HG03064 (cell line): ENCODE data around the gene SEMA4B.

Experiments used
- ATAC-seq: cut with Tn5 transposase; IDR thresholded peaks from one replicate; pipeline ENCODE4 v1.9.1; 2021; ENCODE audit warnings: low read depth; ENCODE audit not compliant: unreplicated experiment

Gene SEMA4B

DNA sequence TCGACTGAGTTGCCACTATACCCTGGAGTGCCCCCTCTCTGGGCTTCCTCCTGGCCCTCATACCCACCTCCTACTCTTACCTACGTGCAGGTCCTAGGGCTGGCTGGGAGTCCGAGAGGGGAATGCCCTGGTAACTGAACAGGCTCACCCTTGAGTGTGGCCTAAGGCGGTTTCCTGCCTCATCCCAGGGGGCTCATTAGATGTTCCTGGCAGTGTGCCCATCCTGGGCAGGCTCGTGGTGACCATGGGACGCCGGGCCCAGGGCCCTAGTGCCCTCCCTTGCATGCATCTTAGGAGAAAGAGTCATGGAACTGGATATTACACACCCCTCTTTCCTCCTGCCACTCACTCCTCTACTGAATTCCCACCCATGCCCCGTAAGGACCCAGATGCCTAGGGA, 2.8 kb downstream of the SEMA4B start:
- no peak for ATAC-seq

DNA sequence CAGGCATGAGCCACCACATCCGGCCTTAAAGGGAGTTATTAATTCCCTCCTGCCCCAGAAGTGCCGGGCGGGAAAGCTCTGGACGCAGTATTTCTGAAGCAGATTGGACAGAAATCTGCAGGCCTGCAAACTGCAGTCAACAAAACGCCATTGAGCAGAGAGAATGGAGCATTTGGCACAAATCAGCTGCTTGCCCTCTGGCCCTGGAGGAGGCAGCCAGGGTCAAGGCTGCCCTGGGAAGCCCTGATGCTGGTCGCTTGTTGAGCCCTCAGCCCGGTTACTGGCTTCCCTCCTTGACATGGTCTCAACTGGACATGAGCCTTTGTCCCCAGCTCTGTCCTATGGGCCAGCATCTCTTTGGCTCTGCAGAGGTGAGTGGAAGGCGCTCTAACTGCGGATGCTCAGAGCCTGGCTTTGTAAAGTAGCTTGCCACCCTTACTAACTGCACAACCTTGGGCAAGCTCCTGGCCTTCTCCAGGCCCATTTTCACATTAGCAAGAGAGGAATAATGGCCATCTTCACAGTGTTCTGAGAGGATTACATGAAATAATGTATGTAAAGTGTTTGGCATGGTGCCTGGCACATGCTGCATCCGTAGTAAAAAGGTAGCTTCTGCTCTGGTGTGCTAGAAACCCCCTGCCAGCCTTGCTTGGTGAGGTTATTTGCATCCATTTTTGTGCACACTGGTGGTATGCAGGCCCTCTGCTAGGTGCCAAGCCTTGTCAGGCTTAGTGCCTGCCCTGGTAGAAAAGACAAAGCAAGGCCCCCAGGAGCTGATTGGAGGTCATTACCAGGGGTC, 4.1 kb downstream of the SEMA4B start:
- ATAC-seq = no peak

DNA sequence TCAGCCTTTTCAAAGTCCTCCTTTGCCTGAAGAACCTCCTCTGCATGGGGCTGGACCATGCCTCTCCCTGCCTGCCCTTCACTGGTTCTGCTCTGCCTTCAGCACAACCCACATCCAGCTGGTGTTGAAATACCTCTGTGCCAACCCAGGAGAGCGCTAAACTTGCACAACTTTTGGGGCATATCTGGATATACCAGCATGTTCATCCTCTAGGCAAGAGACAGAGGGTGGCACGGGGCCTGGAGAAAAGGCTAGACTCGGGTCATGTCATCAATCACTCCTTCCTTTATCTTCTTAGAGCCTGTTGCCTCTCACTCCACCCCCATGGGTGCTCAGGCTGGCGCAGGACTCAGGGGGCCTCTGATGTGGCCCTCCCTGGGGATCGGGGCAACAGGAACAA, 4.8 kb downstream of the SEMA4B start:
- no peak for ATAC-seq

DNA sequence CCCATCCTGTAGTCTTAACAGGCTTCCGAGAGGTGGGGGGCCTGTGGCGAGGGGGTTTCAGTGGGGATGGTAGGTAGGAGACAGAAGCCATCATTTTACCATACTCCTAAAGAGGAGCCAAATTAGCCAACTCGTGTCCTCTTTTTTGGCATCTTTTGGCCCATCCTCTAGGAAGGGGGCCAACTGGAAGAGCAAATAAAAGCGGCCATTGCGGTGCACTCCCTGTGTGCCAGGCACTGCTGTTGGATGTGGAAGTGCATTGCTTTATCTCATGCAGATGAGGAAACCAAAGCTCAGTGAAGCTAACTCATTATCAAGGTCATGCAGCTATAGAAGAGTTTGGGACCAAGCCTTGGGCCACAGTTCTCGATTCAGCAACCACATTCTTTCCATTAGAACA, 6.1 kb downstream of the SEMA4B start:
- ATAC-seq = no peak

DNA sequence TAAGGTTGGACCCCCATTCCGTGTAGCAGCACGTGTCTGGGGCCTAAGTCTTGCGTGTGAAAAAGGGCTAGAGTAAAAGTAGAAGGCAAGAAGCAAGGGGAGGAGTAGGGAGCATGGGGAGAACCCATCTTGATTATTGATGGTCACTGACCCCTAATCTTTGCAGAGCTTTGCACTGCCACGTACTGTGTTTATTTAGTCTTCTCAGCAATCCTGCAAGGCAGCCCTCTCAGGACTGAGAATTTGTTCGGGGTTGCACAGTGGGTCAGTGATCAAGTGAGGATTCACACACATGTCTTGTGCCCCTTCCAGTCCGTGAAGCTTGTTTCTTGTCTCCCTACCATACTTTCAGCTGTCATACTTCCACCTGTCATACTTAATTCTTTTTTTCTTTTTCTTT, 7.2 kb downstream of the SEMA4B start:
- ATAC-seq = no peak

DNA sequence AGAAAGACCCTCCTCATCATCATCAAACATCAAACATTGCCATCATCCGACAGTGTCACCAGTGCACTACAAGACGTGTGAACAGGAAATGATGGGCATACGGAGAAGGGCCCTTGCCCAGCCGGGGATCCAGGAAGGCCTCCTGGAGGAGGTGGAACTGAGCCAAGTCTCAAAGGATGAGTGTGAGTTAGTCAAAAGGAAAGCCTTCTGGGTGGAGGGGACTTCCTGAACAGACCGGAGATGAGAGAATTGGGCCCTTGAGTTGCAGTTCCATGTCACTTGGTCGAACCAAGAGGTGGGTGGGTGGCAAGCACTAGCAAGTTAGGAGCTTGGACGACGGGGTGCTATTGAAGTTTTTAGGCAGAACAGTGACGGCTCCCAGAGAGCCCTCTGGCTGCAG, 8.5 kb downstream of the SEMA4B start:
- no peak for ATAC-seq

DNA sequence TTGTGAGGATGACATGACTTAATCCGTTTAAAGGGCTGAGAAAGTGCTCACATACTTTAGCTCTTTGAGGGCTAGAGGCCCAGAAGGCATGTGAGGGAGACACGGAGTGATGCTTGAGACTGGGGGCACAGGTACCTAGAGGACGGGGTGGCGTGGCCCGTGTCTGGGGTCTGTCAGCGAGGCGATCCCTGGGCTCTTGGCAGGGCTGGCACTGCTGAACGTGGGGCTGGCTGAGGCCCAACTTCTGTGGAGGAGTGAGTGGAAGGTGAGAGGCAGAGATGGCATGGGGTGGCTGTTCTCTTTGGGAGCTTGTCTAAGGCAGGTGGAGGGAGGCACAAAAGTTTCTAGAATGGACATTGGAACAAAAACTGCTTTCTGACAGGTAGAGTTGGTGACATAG, 9.5 kb downstream of the SEMA4B start:
- ATAC-seq = no peak

DNA sequence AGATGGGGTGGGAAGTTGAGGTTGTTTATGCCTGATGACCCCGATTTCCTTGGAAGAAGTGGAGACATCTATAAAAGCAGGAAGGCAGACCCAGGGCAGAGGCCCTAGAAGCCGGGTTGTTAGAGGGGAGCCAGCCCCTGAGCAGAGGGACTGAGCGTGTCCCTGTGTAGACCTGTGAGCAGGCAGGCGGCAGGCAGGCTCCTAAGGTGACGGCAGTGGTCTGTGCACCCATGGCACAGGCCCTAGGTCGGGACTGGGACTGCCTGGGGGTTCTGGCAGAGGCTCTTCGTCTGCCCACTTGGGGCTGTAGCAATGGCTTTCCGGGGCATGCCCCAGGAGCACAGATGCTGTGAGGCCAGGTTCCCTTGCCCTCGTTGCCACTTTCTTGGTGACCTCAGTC, 9.9 kb downstream of the SEMA4B start:
- no peak for ATAC-seq

DNA sequence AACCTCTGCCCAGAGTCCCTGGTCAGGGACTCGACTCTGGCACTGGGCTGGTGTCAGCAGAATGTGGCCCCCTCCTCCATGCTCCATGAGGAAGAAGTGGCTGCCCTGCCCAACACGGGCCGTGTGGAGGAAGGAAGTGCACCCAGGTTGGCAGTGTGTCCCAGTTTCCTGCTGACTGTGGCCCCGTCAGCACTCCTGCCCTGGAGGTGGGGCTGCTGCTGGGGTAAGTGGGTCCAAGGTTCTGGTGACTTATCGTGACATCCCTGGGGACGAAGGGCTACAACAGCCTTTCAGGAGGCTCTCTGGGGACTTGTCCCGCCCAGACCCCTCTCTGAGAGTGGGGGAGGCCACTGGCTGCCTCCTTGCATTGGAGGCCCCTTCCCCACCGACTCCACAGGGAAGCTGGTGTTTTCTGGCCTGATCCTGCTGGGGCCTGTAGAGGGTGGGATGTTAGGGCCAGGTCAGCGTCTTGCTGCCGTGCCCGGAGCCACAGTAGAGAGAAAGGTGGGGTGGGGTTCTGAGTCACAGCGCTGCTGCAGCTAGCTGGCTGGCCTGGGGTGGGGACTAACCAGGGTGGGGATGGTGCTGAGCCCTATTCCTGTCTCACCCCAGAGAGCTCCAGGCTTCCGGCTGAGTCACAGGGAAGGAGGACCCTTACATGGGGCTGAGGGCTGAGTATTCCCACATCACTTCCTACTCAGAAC, 10.5 kb downstream of the SEMA4B start:
- no peak for ATAC-seq

DNA sequence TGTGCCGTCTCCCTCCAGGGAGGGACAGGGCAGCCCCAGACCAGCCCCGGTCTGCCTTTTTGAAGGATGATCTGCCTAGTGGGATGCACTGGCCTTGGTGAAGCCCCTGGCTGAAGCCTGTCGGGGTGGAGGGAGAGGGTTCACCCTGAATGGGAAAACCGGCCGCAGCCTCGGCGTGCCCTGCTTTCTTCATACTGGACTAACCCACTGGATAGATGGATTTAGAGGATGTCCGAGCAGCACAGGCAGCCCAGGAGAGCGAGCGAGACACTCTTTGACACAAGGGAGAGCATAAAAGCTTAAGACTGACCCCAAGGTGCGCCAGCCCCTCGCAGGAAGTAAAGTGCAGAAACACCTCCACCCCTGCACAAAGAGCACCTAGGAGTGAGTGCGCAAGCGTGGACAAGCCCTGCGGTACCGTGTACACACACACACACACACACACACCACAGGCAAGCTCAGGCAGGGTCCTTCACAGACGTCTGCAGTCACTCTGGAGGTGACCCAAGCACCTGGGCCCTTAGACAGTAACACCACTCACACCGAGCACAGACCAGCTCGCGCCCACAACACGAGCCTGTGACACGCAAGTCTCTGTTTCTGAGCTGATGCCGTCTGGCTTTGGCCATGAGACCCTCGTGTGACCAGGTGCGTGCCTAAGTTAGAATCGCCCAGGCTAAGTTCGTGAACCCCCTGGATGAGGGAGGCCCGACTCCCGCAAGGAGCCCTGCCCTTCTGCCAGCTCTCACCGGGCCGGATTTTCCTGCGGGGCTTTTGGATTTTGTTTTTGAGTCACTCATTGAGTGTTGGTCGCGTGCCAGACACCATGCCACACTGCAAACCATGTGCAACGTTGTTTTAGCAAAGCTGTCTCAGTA, 11.3 kb downstream of the SEMA4B start:
- ATAC-seq = no peak

DNA sequence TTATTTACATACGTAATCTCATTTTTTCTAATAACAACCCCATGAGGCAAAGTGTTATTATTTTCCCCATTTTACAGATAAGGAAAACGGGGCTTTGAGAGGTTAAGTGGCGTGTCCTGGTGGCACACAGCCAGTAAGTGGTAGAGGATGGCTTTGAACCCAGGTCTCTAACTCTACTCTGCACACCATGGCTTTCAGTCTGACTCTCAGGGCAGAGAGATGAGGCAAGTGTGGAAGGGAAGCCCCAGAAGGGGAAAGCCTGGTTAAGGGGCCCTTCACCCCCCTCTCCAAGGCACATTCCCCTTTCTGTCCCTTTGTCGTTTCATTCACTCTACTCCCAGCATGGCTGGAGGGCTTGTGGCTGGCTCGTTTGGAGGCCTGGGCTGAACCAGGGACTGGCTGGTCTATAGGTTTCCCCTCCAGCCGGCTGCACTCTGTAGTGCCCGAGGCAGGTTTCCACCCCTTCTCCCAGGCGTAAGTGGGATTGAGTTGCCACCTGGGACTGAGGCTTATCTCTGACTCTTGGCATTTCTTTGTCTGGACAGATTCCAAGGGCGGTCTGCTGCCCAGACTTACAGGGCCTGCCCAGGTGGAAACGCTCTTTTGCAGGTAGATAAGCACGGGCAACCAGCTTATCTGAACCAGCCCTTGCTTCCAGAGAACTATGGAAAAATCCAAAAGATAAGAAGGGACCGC, 12.1 kb downstream of the SEMA4B start:
- ATAC-seq = no peak

DNA sequence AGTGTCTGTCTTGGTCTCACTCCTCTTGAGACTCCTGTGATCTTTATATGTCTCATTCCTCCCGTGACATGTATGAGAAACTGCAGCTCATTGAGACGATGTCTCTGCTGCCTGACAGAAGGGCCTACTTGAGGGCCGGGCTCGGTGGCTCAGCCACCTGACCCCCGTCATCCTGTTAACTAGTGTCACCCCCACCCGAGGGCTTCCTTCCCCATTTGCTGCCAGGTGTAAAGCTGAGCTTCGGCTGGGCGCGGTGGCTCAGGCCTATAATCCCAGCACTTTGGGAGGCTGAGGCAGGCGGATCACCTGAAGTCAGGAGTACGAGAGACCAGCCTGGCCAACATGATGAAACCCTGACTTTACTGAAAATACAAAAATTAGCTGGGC, 12.7 kb downstream of the SEMA4B start:
- ATAC-seq = no peak

DNA sequence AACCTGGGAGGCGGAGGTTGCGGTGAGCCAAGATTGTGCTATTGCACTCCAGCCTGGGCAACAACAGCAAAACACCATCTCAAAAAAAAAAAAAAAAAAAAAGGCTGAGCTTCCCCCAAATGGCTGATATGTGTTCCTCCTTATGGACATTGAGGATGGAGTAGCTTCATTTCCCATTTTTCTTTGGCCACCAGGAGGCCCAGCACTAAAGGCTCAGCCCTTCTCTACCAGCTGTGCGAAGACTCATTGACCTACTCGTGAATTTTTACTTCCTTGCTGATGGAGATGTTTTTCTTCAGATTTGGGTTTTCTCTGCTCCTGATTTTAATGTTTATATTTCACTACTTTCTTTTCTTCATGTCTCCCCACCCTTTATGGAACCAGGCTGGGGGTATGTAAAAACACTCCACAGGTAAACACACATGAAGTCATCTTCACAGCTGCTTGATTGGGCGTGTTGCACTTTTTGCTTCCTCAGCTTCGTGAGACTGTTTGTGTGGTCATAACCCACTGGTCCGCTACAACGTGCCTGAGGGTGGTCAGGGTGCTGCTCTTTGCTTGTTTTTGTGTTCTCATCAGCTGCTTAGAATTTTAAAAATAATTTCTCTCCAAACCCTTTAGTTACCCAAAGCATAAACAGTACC, 13.5 kb downstream of the SEMA4B start:
- no peak for ATAC-seq

DNA sequence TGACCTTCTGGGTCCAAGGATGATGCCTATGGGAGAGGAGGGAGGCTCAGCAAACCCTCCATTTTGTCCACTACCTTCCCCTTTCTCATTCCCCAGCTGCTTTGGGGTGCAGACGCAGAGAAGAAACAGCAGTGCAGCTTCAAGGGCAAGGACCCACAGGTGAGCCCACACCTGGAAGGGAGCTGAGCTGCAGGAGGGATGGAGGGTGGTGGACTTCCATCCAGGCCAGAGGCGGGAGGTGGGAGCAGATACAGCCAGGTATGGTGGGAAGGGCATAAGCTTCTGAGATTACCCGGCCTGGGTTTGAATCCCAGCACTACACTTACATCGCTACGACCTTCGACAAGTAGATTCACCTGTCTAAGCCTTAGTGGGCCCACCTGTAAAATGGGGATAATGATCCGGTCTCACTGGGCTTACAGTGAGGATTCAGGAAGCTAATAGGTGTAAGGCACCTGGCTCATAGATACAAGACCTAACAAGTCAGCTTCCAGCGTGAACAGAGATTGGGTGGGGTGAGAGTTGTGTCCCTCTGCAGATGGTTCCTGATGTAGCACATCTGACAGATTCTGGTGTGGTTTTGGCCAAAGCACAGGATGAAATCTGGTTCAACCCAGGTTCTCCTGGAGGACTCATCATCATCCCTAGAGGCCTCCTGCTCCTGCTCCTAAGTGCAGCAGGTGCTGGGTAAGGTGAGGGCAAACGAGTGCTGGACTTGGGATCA, 16.7 kb downstream of the SEMA4B start:
- ATAC-seq = no peak

DNA sequence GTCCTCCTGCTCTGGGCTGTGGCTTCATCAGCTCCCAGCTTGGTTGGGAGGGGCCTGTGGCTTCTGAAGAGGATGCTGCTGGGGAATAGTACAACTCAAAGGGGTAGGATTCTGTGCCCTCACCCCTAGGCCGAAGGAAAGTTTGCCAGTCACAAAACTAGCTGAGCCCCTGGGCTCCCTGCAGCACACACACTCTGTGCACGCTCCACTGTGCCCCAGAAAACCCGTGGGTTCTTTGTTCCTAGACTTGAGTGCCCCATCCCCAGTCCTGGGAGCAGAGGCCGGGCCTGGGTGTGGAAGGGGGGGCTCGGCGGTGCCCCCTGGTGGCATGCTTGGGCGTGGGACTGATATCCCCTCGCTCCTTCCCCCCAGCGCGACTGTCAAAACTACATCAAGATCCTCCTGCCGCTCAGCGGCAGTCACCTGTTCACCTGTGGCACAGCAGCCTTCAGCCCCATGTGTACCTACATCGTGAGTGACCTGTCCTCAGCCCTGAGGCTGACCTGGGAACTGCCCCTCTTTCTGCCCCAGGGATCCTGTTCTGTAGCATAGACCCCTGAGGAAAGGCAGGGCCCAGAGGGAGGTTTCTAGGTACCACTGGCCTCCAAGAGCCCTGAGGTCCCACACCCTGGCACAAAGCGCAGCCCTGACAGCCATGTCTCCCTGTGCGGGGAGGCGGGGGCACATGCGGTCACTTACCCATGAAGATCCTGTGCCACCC, 18.5 kb downstream of the SEMA4B start:
- ATAC-seq = no peak

DNA sequence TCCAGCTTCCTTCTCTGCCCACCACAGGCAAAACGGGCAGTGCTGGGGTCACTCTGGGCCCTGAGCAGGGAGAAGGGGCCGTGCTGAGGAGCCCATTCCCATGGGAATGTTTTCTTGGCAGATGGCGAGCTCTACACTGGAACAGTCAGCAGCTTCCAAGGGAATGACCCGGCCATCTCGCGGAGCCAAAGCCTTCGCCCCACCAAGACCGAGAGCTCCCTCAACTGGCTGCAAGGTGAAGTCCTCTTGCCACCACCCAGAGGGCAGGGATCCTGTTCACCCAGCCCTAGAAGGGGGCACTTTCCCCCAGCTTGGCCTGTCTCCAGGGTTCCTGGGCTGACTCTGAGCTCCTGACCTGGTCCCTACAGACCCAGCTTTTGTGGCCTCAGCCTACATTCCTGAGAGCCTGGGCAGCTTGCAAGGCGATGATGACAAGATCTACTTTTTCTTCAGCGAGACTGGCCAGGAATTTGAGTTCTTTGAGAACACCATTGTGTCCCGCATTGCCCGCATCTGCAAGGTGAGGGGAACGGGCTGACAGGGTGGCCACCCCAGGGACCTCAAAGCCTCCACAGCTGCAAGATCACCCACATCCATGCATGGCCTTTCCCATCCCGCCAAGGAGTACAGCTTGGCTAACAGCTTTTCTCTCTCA, 20.2 kb downstream of the SEMA4B start:
- ATAC-seq = no peak

DNA sequence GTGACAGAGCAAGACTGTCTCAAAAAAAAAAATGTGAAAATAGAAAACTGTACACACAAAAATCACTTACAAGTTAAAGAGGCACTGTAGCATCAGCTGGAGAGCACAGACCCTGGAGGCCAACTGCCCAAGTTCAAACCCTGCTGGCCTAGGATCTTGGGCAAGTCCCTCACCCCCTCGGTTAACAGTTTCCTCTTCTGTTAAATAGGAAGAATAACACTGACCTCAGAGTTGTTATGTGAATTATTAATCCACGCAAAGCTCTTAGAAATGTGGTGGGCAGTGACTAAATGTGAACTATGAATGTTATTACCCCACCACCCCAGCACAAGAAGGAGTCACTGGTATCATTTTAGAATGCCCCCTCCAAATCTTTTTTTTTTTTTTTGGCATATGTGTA, 21.4 kb downstream of the SEMA4B start:
- no peak for ATAC-seq

DNA sequence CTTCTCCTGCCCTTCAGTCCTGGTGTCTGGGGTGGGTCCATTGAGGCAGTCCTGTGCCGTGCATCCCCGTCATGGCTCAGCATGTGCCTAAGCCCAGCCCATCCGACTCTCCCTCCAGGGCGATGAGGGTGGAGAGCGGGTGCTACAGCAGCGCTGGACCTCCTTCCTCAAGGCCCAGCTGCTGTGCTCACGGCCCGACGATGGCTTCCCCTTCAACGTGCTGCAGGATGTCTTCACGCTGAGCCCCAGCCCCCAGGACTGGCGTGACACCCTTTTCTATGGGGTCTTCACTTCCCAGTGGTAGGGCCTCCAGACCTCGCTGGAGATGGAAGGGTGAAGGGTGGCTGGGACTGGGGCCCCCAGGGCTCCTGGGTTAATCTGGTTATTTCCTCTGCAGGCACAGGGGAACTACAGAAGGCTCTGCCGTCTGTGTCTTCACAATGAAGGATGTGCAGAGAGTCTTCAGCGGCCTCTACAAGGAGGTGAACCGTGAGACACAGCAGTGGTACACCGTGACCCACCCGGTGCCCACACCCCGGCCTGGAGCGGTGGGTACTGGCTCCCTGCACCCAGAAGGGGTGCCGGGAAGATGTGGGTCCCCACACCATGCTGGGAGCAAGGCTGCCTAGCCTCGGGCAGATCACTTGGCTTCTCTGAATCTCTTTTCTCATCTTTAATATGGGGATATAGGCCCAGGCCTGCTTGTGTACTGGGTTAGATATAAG, 22.5 kb downstream of the SEMA4B start:
- ATAC-seq = no peak
